Astrocyte of the cerebellum (primary cell): ENCODE data around the gene KCND2.

Experiments
- DNase-seq: peaks from one replicate; pipeline ENCODE4 v3.0.0-alpha.2; 2011; ENCODE audit warnings: low read depth
- H3K4me3 ChIP-seq: 2 replicates; pipeline ENCODE4 v1.5.1; 2011; ENCODE audit warnings: mild to moderate bottlenecking, low read depth, low read length, moderate library complexity
- in situ Hi-C: cut with HindIII; loops from 2 replicates; pipeline ENCODE4 v1.10.0; 2017; ENCODE audit warnings: low sequenced_read_pairs
- TF ChIP-seq, protein P1 (sequence below): IDR thresholded peaks from 2 replicates; pipeline ENCODE4 v1.5.1; 2012; ENCODE audit warnings: low read length, low read depth, moderate library complexity, mild to moderate bottlenecking; ENCODE audit errors: missing control alignments

The KCND2 gene

DNA sequence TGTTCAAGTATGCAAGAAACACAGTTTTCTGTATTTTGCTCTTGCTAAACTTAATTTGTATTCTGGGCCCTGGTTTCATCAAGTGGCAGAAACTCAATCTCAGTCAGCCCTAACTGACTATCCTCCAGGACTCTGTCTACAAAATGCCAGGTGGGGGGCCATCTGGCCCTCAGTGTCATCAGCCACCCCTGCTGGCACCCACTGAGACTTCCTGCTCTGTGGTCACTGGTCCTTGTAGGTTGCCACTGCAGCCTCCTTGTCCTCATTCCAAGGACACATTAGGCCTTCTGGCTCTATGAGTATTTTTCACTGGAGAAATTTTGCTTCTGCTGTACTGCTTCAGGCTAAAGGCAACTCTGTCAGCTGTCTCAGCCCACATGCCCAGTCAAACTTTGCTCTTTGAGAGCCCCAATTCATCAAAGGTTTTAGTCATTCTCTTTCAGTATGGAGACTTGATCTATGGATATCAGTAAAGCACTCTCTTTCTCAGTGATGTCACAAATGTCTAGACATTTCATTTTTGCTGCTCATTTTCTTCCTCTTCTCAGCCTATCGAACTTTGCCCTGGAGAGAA, 163.6 kb downstream of the KCND2 start:
- TF ChIP-seq, protein P1, sequence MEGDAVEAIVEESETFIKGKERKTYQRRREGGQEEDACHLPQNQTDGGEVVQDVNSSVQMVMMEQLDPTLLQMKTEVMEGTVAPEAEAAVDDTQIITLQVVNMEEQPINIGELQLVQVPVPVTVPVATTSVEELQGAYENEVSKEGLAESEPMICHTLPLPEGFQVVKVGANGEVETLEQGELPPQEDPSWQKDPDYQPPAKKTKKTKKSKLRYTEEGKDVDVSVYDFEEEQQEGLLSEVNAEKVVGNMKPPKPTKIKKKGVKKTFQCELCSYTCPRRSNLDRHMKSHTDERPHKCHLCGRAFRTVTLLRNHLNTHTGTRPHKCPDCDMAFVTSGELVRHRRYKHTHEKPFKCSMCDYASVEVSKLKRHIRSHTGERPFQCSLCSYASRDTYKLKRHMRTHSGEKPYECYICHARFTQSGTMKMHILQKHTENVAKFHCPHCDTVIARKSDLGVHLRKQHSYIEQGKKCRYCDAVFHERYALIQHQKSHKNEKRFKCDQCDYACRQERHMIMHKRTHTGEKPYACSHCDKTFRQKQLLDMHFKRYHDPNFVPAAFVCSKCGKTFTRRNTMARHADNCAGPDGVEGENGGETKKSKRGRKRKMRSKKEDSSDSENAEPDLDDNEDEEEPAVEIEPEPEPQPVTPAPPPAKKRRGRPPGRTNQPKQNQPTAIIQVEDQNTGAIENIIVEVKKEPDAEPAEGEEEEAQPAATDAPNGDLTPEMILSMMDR, result no peak
- H3K4me3 ChIP-seq, result no peak overlapping the region
- in situ Hi-C loops, result no loop called here
- no peak for DNase-seq

DNA sequence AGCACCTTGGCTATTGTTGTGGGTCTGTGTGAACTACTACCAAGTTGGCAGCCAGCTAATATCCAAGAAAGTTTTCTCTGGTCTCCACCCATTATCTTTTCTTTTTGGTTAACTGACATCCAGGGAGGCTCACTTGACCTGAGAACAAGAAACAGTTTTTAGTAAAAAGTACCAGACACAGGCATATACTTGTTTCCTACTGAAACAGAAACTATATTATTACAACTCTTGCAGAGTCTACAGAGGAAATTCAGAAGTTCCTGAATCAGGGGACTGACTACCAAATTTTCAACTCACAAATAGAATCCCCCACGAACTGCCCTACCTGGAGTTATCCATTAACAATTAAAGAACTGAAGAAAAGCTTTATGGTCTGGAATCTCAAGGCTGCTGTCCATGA, 168.9 kb downstream of the KCND2 start:
- in situ Hi-C loops, result no loop called here
- no peak overlapping the region for H3K4me3 ChIP-seq
- no peak for DNase-seq
- TF ChIP-seq, protein P1, result no peak

DNA sequence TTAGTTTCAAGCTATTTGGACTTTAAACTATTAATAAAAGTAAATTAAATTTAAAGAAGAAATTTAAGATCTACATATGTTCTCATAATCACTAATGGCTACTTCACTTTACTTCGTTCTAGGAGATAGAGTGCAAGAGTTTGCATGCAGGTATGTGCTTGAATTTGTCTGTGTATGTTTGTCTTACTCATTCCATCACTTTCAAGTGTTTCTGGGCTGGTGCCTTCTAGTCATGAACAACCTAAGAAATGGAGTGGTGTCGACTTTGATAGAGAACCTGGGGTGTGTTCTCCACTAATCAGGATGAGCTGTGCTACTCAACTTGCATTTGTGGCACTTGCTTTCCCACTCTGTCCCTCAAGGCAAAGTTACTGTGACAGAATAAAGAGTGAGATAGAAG, 169.9 kb downstream of the KCND2 start:
- TF ChIP-seq, protein P1, result no peak
- DNase-seq, result no peak
- H3K4me3 ChIP-seq, result no peak overlapping the region
- in situ Hi-C loops, result no loop called here

DNA sequence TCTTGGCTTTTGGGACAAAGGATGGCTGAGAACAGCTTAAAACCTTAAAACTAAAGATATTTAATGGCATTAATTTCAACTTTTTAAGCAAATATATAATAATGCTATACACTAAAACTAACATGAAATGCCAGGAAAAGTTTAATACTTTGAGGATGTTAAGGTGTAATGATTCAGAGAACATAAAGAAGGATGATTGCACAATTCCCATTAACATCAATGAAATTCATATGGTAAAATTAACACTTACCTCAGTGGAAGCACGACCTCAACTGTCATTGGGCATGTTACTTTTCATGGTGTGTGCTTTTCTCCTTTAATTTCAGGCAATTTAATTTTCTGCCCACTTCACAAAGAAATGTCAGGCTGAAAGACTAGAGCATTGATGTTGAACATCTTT, 171.7 kb downstream of the KCND2 start:
- no peak for DNase-seq
- in situ Hi-C loops, result no loop called here
- no peak overlapping the region for H3K4me3 ChIP-seq
- TF ChIP-seq, protein P1, result no peak

DNA sequence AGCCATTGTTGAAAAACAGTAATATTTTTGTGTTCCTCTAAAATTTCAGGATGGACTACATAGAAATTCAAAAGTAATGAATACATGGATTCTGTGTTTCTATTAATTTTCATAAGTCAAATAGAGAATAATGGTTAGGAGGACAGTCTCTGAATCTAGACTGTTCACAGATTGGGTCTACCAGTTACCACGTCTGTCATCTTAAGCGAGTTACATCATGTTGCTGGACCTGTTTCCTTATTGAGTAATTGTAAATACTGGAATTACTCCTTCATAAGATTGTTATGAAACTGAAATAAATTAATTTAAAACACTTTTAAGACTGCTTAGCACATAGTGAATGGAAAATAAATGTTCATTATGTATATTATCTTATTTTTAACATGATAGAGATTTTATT, 172.3 kb downstream of the KCND2 start:
- TF ChIP-seq, protein P1, result no peak
- no peak for DNase-seq
- in situ Hi-C loops, result no loop called here
- H3K4me3 ChIP-seq, result no peak overlapping the region

DNA sequence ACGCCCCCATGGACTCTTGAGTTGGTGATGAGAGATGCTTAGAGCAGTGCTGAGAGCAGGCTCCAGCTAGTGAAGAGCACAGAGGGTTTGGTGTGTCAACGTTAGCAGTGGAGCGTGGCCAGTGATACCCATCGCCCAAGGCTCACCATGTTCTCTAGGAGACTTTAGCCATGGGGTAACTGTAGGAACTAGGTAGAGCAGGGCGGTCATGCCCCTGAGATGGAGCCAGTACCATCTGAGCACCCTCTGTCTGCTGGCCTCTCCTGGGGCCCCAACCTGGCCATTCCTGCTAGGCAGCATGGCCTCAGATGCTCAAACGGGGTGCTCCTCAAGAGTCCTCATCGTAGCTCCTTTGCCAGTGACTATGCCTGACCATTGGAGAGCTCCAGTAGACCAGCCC, 179.7 kb downstream of the KCND2 start:
- TF ChIP-seq, protein P1, result no peak
- H3K4me3 ChIP-seq, result no peak overlapping the region
- DNase-seq, result no peak
- in situ Hi-C loops, result no loop called here

DNA sequence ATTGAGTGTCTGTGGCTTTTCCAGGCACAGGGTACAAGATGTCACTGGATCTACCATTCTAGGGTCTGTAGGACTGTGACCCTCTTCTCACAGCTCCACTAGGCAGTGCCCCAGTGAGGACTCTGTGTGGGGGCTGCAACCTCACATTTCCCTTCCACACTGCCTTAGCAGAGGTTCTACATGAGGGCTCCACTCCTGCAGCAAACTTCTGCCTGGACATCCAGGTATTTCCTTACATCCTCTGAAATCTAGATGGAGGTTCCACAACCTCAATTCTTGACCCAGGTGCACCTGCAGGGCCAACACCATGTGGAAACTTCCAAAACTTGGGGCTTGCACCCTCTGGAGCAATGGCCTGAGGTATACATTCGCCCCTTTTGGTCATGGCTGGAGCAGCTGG, 183.7 kb downstream of the KCND2 start:
- in situ Hi-C loops, result no loop called here
- TF ChIP-seq, protein P1, result no peak
- H3K4me3 ChIP-seq, result no peak overlapping the region
- DNase-seq, result no peak
